Ovary (tissue), 3 donors: Measurements from ENCODE around the gene MB.

Source experiments
- POLR2A ChIP-seq: fragments of 450-650 bp; IDR thresholded peaks from one replicate; pipeline ENCODE4 v1.6.1; 2017; ENCODE audit warnings: antibody characterized with exemption, mild to moderate bottlenecking, moderate library complexity
- TF ChIP-seq, protein P1 (sequence below), 3 donors: fragments of 450-650 bp in 2 of 3; fragments of 200-600 bp in 1 of 3; IDR thresholded peaks; one replicate each; pipeline versions ENCODE4 v1.5.1 to v1.8.0; 2016 to 2022; ENCODE audit warnings: antibody characterized with exemption in 3 of 3, mild to moderate bottlenecking in 1 of 3
- donor health status: DM: no; HTN: no; CAD: no.

DNA sequence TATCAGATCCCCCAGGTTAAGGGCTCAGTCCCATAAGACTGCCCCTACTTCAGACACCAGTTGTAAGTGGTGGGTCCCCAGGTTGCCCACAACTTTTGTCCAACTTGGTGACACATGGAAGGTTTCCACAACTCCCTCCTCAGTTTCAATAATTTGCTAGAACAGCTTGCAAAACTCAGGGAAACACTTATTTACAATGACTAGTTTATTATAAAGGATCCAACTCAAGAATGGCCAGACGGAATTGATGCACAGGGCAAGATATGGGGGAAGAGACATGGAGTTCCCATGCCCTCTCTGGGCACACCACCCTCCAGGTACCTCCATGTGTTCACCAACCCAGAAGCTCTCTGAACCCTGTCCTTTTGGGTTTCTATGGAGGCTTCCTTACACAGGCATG lies 36.7 kb upstream of the MB start:
- TF ChIP-seq POLR2A, result no peak
- TF ChIP-seq, protein P1, sequence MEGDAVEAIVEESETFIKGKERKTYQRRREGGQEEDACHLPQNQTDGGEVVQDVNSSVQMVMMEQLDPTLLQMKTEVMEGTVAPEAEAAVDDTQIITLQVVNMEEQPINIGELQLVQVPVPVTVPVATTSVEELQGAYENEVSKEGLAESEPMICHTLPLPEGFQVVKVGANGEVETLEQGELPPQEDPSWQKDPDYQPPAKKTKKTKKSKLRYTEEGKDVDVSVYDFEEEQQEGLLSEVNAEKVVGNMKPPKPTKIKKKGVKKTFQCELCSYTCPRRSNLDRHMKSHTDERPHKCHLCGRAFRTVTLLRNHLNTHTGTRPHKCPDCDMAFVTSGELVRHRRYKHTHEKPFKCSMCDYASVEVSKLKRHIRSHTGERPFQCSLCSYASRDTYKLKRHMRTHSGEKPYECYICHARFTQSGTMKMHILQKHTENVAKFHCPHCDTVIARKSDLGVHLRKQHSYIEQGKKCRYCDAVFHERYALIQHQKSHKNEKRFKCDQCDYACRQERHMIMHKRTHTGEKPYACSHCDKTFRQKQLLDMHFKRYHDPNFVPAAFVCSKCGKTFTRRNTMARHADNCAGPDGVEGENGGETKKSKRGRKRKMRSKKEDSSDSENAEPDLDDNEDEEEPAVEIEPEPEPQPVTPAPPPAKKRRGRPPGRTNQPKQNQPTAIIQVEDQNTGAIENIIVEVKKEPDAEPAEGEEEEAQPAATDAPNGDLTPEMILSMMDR (IDR thresholded peaks at IDR 0.05), result no peak
